WTC11 (cell line): ENCODE measurements around the gene LGALS7.

Experiments
- AFF4 ChIP-seq: sonication (generic); formaldehyde crosslinking; IDR thresholded peaks from 2 replicates; pipeline ENCODE4 v1.8.1; 2023; ENCODE audit warnings: mild to moderate bottlenecking, missing genetic modification reagents, borderline replicate concordance
- CREM ChIP-seq: sonication (generic); formaldehyde crosslinking; IDR thresholded peaks from 2 replicates; pipeline ENCODE4 v1.8.1; 2022; ENCODE audit warnings: mild to moderate bottlenecking, missing genetic modification reagents, moderate library complexity
- CTCF ChIP-seq: fragments of 200-600 bp; IDR thresholded peaks from 2 replicates; pipeline ENCODE4 v1.8.0; 2022; ENCODE audit warnings: antibody characterized with exemption
- FOXK1 ChIP-seq: sonication (generic); formaldehyde crosslinking; IDR thresholded peaks from 2 replicates; pipeline ENCODE4 v1.8.0; 2022; ENCODE audit warnings: mild to moderate bottlenecking, moderate library complexity, missing genetic modification reagents
- FOXP1 ChIP-seq: sonication (generic); formaldehyde crosslinking; IDR thresholded peaks from 2 replicates; pipeline ENCODE4 v1.8.0; 2022; ENCODE audit warnings: missing genetic modification reagents, mild to moderate bottlenecking, moderate library complexity, borderline replicate concordance
- GABPB1 ChIP-seq: sonication (generic); formaldehyde crosslinking; IDR thresholded peaks from 2 replicates; pipeline ENCODE4 v1.8.1; 2023; ENCODE audit warnings: mild to moderate bottlenecking, missing genetic modification reagents
- MAX ChIP-seq: sonication (generic); formaldehyde crosslinking; IDR thresholded peaks from 2 replicates; pipeline ENCODE4 v1.8.0; 2022; ENCODE audit warnings: mild to moderate bottlenecking, missing genetic modification reagents
- NR2C2 ChIP-seq: sonication (generic); formaldehyde crosslinking; IDR thresholded peaks from 2 replicates; pipeline ENCODE4 v1.8.0; 2022; ENCODE audit warnings: mild to moderate bottlenecking, missing genetic modification reagents
- PREB ChIP-seq: sonication (generic); formaldehyde crosslinking; IDR thresholded peaks from 2 replicates; pipeline ENCODE4 v1.8.1; 2022; ENCODE audit warnings: mild to moderate bottlenecking, missing genetic modification reagents, moderate library complexity, borderline replicate concordance
- TF ChIP-seq, protein P1 (sequence below): sonication (generic); formaldehyde crosslinking; IDR thresholded peaks from 2 replicates; pipeline ENCODE4 v1.8.0; 2022; ENCODE audit warnings: missing genetic modification reagents
- TF ChIP-seq, protein P2 (sequence below): sonication (generic); formaldehyde crosslinking; IDR thresholded peaks from 2 replicates; pipeline ENCODE4 v1.8.0; 2022; ENCODE audit warnings: mild to moderate bottlenecking, missing genetic modification reagents

GRCh38 chr19:38726284-38726673, 47.0 kb downstream of the LGALS7 start:
- TF ChIP-seq CTCF (no peak), GABPB1 (no peak), MAX (CRISPR knock-in tag) (no peak), FOXP1 (no peak), CREM (CRISPR knock-in tag) (no peak), AFF4 (CRISPR knock-in tag) (no peak), NR2C2 (no peak), PREB (CRISPR knock-in tag) (no peak), FOXK1 (CRISPR knock-in tag) (no peak)
- TF ChIP-seq, protein P1, sequence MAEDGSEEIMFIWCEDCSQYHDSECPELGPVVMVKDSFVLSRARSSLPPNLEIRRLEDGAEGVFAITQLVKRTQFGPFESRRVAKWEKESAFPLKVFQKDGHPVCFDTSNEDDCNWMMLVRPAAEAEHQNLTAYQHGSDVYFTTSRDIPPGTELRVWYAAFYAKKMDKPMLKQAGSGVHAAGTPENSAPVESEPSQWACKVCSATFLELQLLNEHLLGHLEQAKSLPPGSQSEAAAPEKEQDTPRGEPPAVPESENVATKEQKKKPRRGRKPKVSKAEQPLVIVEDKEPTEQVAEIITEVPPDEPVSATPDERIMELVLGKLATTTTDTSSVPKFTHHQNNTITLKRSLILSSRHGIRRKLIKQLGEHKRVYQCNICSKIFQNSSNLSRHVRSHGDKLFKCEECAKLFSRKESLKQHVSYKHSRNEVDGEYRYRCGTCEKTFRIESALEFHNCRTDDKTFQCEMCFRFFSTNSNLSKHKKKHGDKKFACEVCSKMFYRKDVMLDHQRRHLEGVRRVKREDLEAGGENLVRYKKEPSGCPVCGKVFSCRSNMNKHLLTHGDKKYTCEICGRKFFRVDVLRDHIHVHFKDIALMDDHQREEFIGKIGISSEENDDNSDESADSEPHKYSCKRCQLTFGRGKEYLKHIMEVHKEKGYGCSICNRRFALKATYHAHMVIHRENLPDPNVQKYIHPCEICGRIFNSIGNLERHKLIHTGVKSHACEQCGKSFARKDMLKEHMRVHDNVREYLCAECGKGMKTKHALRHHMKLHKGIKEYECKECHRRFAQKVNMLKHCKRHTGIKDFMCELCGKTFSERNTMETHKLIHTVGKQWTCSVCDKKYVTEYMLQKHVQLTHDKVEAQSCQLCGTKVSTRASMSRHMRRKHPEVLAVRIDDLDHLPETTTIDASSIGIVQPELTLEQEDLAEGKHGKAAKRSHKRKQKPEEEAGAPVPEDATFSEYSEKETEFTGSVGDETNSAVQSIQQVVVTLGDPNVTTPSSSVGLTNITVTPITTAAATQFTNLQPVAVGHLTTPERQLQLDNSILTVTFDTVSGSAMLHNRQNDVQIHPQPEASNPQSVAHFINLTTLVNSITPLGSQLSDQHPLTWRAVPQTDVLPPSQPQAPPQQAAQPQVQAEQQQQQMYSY (CRISPR knock-in tag), result no peak
- TF ChIP-seq, protein P2, sequence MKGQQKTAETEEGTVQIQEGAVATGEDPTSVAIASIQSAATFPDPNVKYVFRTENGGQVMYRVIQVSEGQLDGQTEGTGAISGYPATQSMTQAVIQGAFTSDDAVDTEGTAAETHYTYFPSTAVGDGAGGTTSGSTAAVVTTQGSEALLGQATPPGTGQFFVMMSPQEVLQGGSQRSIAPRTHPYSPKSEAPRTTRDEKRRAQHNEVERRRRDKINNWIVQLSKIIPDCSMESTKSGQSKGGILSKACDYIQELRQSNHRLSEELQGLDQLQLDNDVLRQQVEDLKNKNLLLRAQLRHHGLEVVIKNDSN, result no peak
